A673 (cell line): ENCODE results near the gene SRGAP2B.
"Not testable (repeated sequence)": the region's sequence is repeated elsewhere in the genome, so short reads cannot be mapped to it uniquely, and the experiment has no call there.

Source experiments
- CTCF ChIP-seq: fragments of 300-800, 200-600 bp; sonication (generic); conservative IDR thresholded peaks from 2 replicates; pipeline ENCODE4 v1.5.1; 2017; ENCODE audit warnings: low read depth, mild to moderate bottlenecking, antibody characterized with exemption, low read length, moderate library complexity, mixed read lengths
- EZH2 ChIP-seq: fragments of 200-600 bp; sonication (generic); IDR thresholded peaks from 2 replicates; pipeline ENCODE4 v1.6.1; 2017; ENCODE audit warnings: borderline replicate concordance, low read depth, mild to moderate bottlenecking, mixed read lengths, antibody characterized with exemption, low read length; ENCODE audit not compliant: poor library complexity, severe bottlenecking

- TF ChIP-seq EZH2, CTCF: not testable (repeated sequence)
Observed at GRCh38 chr1:145000074-145000742, 94.9 kb downstream of the SRGAP2B start.
